ENCODE data around the gene ADGRB2.

Gene ADGRB2

GRCh38 chr1:31791131-31791858, 27.2 kb upstream of the ADGRB2 start:
- H3K4me3 ChIP-seq (ENCODE audit: low read depth, low read length): no peak overlapping the region
- DNase-seq (ENCODE audit: low read depth): no peak
- TF ChIP-seq, protein P1, sequence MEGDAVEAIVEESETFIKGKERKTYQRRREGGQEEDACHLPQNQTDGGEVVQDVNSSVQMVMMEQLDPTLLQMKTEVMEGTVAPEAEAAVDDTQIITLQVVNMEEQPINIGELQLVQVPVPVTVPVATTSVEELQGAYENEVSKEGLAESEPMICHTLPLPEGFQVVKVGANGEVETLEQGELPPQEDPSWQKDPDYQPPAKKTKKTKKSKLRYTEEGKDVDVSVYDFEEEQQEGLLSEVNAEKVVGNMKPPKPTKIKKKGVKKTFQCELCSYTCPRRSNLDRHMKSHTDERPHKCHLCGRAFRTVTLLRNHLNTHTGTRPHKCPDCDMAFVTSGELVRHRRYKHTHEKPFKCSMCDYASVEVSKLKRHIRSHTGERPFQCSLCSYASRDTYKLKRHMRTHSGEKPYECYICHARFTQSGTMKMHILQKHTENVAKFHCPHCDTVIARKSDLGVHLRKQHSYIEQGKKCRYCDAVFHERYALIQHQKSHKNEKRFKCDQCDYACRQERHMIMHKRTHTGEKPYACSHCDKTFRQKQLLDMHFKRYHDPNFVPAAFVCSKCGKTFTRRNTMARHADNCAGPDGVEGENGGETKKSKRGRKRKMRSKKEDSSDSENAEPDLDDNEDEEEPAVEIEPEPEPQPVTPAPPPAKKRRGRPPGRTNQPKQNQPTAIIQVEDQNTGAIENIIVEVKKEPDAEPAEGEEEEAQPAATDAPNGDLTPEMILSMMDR (conservative IDR thresholded peaks at IDR 0.05; ENCODE audit: low read depth, low read length): no peak

- DNase-seq (ENCODE audit: low read depth): no peak
- no peak overlapping the region for H3K4me3 ChIP-seq (ENCODE audit: low read depth, low read length)
- TF ChIP-seq, protein P1 (conservative IDR thresholded peaks at IDR 0.05; ENCODE audit: low read depth, low read length): no peak
Measured at GRCh38 chr1:31790641-31791091, 26.5 kb upstream of the ADGRB2 start.

GRCh38 chr1:31790140-31790539, 26.0 kb upstream of the ADGRB2 start:
- TF ChIP-seq, protein P1 (conservative IDR thresholded peaks at IDR 0.05; ENCODE audit: low read depth, low read length): no peak
- H3K4me3 ChIP-seq (ENCODE audit: low read depth, low read length): no peak overlapping the region
- no peak for DNase-seq (ENCODE audit: low read depth)

GRCh38 chr1:31789259-31790065, 25.3 kb upstream of the ADGRB2 start:
- TF ChIP-seq, protein P1 (conservative IDR thresholded peaks at IDR 0.05; ENCODE audit: low read depth, low read length): peak; percentile 89
- peak; percentile 90 for DNase-seq (ENCODE audit: low read depth)
- peak overlapping the region; percentile 76 for H3K4me3 ChIP-seq (ENCODE audit: low read depth, low read length)

DNA sequence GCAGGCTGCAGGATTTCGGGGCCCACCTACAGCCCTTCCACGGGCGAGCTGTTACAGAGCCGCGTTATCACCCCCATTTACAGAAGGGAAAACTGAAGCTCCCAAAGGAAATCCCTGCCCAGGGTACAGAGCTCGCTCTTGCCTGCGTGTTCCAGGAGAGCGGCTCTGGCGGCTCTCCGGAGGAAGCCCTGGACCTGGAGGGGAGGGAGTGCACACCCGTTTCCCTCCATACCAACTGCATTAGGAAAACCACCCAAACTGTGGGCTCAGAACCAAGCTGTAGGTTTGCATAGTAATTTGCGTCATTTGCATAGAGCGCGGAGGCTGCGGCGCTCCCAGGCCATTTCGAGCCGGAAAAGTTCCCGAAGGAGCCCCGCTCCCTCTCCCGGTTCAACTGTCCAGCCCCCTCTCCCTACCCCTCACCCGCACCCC, 24.7 kb upstream of the ADGRB2 start:
- peak overlapping the region; percentile 76 for H3K4me3 ChIP-seq (ENCODE audit: low read depth, low read length)
- TF ChIP-seq, protein P1 (conservative IDR thresholded peaks at IDR 0.05; ENCODE audit: low read depth, low read length): no peak
- DNase-seq (ENCODE audit: low read depth): peak; percentile 73

GRCh38 chr1:31788138-31788824, 24.1 kb upstream of the ADGRB2 start:
- TF ChIP-seq, protein P1 (conservative IDR thresholded peaks at IDR 0.05; ENCODE audit: low read depth, low read length): no peak
- peak; percentile 91 for DNase-seq (ENCODE audit: low read depth)
- H3K4me3 ChIP-seq (ENCODE audit: low read depth, low read length): peak overlapping the region; percentile 76
